Right lobe of liver (tissue), 6 donors: ENCODE results near the gene SUPT20HL1. TPM values are rescaled to one million over a fixed set of nuclear protein-coding genes. Genes with fewer than 3 reads are reported as not detected.
A peak's percentile ranks its signal among the peaks of the same experiment; 100 is the strongest.

ENCODE experiments used
- ATAC-seq, 4 donors: fragments of 200-7000 bp; cut with Tn5 transposase; one replicate each; pipeline ENCODE4 v1.9.1; 2020; ENCODE audit warnings: mild to moderate bottlenecking in 4 of 4, moderate library complexity in 4 of 4
- DNase-seq, 3 donors: peaks; one replicate each; pipeline ENCODE4 v3.0.0-alpha.2; 2020
- H3K27ac ChIP-seq, 3 donors: fragments of 200-600 bp; one replicate each; pipeline ENCODE4 v1.8.0; 2022
- H3K27me3 ChIP-seq, 2 donors: fragments of 200-600 bp; one replicate each; pipeline ENCODE4 v1.8.0; 2022
- H3K36me3 ChIP-seq, 4 donors: fragments of 200-600 bp; sonication (generic) in 1 of 4; one replicate each; pipeline versions ENCODE4 v1.5.1 to v1.8.0; 2017 to 2022; ENCODE audit warnings: control low read depth in 1 of 4
- H3K4me1 ChIP-seq, 4 donors: fragments of 200-600 bp; sonication (generic) in 1 of 4; one replicate each; pipeline versions ENCODE4 v1.5.1 to v1.8.0; 2017 to 2022; ENCODE audit warnings: control low read depth in 1 of 4
- H3K4me3 ChIP-seq, 3 donors: fragments of 200-600 bp; one replicate each; pipeline ENCODE4 v1.8.0; 2022
- H3K9me3 ChIP-seq, 4 donors: fragments of 200-600 bp; sonication (generic) in 1 of 4; one replicate each; pipeline versions ENCODE4 v1.5.1 to v1.8.0; 2017 to 2022; ENCODE audit warnings: control low read depth in 1 of 4
- CTCF ChIP-seq, 4 donors: fragments of 200-600 bp in 3 of 4; fragments of 450-650 bp in 1 of 4; IDR thresholded peaks; one replicate each; pipeline versions ENCODE4 v1.5.1 to v1.8.0; 2016 to 2022; ENCODE audit warnings: antibody characterized with exemption in 4 of 4, mild to moderate bottlenecking in 2 of 4
- POLR2A ChIP-seq: fragments of 450-650 bp; IDR thresholded peaks from one replicate; pipeline ENCODE4 v1.6.1; 2017; ENCODE audit warnings: antibody characterized with exemption, mild to moderate bottlenecking
- WGBS: methylation state at CpG from one replicate; pipeline ENCODE4 v1.1.6; 2018; ENCODE audit warnings: low coverage, low lambda C conversion rate; ENCODE audit not compliant: insufficient coverage; ENCODE audit errors: missing lambda C conversion rate; 5-methylcytosine and 5-hydroxymethylcytosine counted together
- intact Hi-C, 2 donors: fragments of 100-400 bp; cut with DNase I; formaldehyde crosslinking; loops; one replicate each; pipeline versions ENCODE4 v1.11.2 to v1.14.1; 2022
- total RNA-seq, 6 experiments: library from RNA; depleted of rRNA in 2 of 6; stranded (reverse); fragments of >200 nt in 2 of 6; fragmentation: NEBNext Ultra II Directional in 3 of 6; extraction: Animal tissue kit (Norgen Biotek cat#: 25700) in 3 of 6; gene quantifications; one replicate each; pipeline versions ENCODE4 v1.1.0 to v1.2.4, GENCODE V29; 2016 to 2023
- donor health status: DM: no; HTN: yes; CAD: no.
- donor health status: DM: no; HTN: no; CAD: no.
- donor health status: DM: no; HTN: no; CAD: no.
- donor health status: DM: no; HTN: yes; CAD: no.
- donor health status: DM: no; HTN: yes; CAD: no.

SUPT20HL1 gene
- total RNA-seq, 6 experiments from 2014 or later = not detected

GRCh38 chrX:24369816-24370215, 9.4 kb downstream of the SUPT20HL1 start:
- Histone ChIP-seq H3K27ac (no peak overlapping the region), H3K4me1 (no peaks in the 10 kb centered on the region), H3K27me3 (no peaks in the 10 kb centered on the region), H3K4me3 (no peak overlapping the region), H3K36me3 (no peaks in the 10 kb centered on the region), H3K9me3 (no peaks in the 10 kb centered on the region)
- intact Hi-C loops = no loop called here
- no peak for TF ChIP-seq CTCF (IDR thresholded peaks at IDR 0.05)
- no peak for TF ChIP-seq POLR2A
- DNase-seq (no peak), ATAC-seq (no peak)
- 42% methylated on average over 1 of the region's 1 CpG for WGBS

- DNase-seq = peak in 2 of 3 donors; percentile 35 to 45
- 21% methylated on average over 7 of the region's 14 CpGs for WGBS
- TF ChIP-seq CTCF (IDR thresholded peaks at IDR 0.05) (peak; percentile 51 to 71 (median 70)), POLR2A (no peak)
- H3K27ac ChIP-seq = no peak overlapping the region
- no peaks in the 10 kb centered on the region for H3K9me3 ChIP-seq
- no peaks in the 10 kb centered on the region for H3K27me3 ChIP-seq
- no peaks in the 10 kb centered on the region for H3K36me3 ChIP-seq
- peak; percentile 78 to 87 (median 84) for ATAC-seq
- H3K4me1 ChIP-seq = no peaks in the 10 kb centered on the region
- intact Hi-C loops = no loop called here
- H3K4me3 ChIP-seq = no peak overlapping the region
These were observed 11.0 kb downstream of the SUPT20HL1 start for GRCh38 chrX:24371391-24371972.

- Histone ChIP-seq H3K27me3 (no peaks in the 10 kb centered on the region), H3K36me3 (no peaks in the 10 kb centered on the region), H3K9me3 (no peaks in the 10 kb centered on the region), H3K4me1 (no peaks in the 10 kb centered on the region), H3K4me3 (no peak overlapping the region), H3K27ac (no peak overlapping the region)
- DNase-seq (no peak), ATAC-seq (no peak)
- whole genome bisulfite sequencing = 42% methylated on average over 16 of the region's 29 CpGs
- intact Hi-C loops = no loop called here
- TF ChIP-seq CTCF (IDR thresholded peaks at IDR 0.05) = no peak
- TF ChIP-seq POLR2A = no peak
These were observed 11.8 kb downstream of the SUPT20HL1 start for GRCh38 chrX:24372021-24372763.

GRCh38 chrX:24375600-24376131, 15.2 kb downstream of the SUPT20HL1 start:
- intact Hi-C loops = no loop called here
- DNase-seq (no peak), ATAC-seq (peak in 1 of 4 donors; percentile 24)
- H3K27me3 ChIP-seq = no peaks in the 10 kb centered on the region
- no peaks in the 10 kb centered on the region for H3K4me1 ChIP-seq
- TF ChIP-seq CTCF (IDR thresholded peaks at IDR 0.05) = no peak
- no peak for TF ChIP-seq POLR2A
- no peaks in the 10 kb centered on the region for H3K36me3 ChIP-seq
- WGBS = 41% methylated on average over 7 of the region's 12 CpGs
- H3K9me3 ChIP-seq = no peaks in the 10 kb centered on the region
- no peak overlapping the region for H3K4me3 ChIP-seq
- H3K27ac ChIP-seq = no peak overlapping the region
